Hepatocyte (in vitro differentiated cells): ENCODE data around the gene SEMA6A.

ENCODE experiments used
- CTCF ChIP-seq: fragments of 200-600 bp; sonication (generic); IDR thresholded peaks from 2 replicates; pipeline ENCODE4 v1.5.1; 2016; ENCODE audit warnings: antibody characterized with exemption, mild to moderate bottlenecking; ENCODE audit not compliant: poor library complexity
- EZH2 ChIP-seq: fragments of 200-600 bp; sonication (generic); IDR thresholded peaks from 2 replicates; pipeline ENCODE4 v1.6.1; 2016; ENCODE audit warnings: antibody characterized with exemption, mild to moderate bottlenecking, borderline replicate concordance
- EZH2phosphoT487 ChIP-seq: fragments of 200-600 bp; sonication (generic); IDR thresholded peaks from one replicate; pipeline ENCODE4 v1.6.1; 2018; ENCODE audit warnings: antibody characterized with exemption, mild to moderate bottlenecking, low read depth, moderate library complexity; ENCODE audit not compliant: unreplicated experiment, severe bottlenecking

GRCh38 chr5:116525674-116526073 lies 48.9 kb downstream of the SEMA6A start:
- TF ChIP-seq CTCF (no peak), EZH2 (no peak), EZH2phosphoT487 (no peak)
